GM19468 (cell line): ENCODE measurements around the gene CLEC16A.
A peak's percentile ranks its signal among the peaks of the same experiment; 100 is the strongest.
"Not testable (repeated sequence)": the region's sequence is repeated elsewhere in the genome, so short reads cannot be mapped to it uniquely, and the experiment has no call there.

Experiments used
- ATAC-seq: cut with Tn5 transposase; IDR thresholded peaks from one replicate; pipeline ENCODE4 v1.9.1; 2021; ENCODE audit warnings: mild to moderate bottlenecking, moderate library complexity, moderate number of reproducible peaks; ENCODE audit not compliant: unreplicated experiment; ENCODE audit errors: extremely low read depth

CLEC16A gene

GRCh38 chr16:11089504-11090124, 145.2 kb downstream of the CLEC16A start:
- no peak for ATAC-seq

GRCh38 chr16:11090232-11090631, 145.9 kb downstream of the CLEC16A start:
- no peak for ATAC-seq

DNA sequence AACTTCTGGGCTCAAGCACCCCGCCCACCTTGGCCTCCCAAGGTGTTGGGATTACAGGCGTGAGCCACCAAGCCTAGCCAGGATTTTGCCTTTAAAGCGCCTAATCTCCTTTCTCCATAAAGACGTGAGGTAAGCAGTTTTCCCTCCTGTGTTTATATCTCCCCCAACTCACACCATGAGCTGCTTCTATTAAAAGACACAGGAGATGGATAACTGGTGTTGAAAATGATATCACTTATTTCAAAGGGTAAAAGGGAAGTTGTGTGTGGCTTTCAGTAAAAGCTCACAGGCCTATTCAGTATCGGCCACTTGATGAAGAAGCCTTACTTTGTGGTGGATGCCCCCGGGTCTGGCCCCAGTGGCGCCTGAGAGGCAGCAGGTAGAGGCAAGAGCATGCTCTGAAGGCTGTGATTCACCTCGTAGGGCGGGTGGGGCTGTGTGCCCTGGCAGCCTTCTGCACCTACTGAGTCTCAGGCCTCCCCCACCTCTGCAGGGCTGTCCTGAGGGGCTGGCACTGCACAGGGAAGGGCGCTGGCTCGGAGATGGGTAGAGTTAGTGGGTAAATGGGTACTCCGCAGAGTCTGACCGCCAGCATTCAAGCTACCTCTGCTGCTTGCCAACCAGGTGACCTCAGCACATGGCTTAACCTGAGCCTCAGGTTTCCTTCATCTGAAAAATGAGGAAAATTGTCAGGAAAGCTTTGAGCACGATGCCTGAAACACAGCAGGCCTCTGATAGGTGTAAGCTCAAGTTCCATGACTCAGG, 146.8 kb downstream of the CLEC16A start:
- no peak for ATAC-seq

DNA sequence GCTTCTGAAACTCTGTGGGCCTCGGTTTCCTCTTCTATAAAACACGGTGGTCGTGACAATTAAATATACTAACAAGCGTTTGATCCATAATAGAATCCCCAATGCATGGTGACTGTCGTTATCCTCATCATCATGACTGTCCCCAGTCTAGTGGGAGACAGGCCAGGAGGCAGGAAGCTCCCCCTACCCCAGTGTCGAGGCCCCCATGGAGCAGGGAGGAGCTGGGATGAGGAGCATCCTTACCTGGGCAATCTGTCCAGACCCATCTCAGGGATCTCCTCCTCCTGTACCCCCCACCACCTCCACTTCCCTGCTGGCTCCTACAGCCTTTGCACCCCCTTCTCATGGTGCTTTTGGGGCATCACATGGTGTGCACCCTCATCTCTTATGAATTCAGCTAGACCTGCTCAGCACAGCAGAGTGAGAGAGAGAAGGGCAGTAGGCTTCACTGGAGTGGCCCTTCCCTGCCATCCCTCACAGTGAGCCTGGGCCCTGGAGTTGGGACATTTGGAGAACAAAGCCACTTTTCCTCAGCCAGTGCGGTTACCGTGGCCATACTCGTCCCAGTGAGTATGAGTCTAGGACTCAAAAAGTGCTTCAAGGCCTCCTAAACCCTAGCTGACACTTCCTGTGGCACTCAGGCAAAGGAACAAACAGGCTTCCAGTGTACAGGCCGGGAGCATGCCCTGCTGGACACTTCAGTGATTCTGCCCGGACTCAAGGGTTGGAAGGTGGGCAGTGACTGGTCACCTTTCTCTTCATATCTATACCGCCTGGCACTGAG, 148.6 kb downstream of the CLEC16A start:
- ATAC-seq, result no peak

DNA sequence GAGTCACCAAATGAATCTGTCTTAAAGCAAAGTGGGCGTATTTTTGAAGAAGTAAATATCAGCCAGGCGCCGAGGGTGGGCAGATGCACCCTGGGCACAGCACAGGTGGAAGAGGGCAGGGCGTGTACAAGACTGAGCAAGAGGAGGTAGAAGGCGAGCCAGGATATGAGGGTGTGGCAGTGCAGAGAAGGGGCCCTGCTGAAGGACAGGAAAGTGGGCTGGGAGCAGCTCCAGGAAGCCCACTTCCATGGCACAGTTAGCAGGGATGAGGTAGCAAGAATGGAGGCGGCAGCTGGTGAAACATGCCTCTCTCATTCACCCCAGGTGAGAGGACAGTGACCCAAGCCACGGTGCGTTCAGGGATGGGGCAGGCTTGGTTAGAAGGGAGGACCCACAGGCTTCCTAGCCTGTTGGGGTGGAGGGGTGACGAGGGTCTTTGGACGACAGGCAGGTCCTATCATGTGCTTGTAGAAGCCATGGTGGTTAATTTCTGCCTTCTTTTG, 149.3 kb downstream of the CLEC16A start:
- no peak for ATAC-seq

GRCh38 chr16:11094075-11094856, 149.9 kb downstream of the CLEC16A start:
- ATAC-seq, result peak; percentile 31

DNA sequence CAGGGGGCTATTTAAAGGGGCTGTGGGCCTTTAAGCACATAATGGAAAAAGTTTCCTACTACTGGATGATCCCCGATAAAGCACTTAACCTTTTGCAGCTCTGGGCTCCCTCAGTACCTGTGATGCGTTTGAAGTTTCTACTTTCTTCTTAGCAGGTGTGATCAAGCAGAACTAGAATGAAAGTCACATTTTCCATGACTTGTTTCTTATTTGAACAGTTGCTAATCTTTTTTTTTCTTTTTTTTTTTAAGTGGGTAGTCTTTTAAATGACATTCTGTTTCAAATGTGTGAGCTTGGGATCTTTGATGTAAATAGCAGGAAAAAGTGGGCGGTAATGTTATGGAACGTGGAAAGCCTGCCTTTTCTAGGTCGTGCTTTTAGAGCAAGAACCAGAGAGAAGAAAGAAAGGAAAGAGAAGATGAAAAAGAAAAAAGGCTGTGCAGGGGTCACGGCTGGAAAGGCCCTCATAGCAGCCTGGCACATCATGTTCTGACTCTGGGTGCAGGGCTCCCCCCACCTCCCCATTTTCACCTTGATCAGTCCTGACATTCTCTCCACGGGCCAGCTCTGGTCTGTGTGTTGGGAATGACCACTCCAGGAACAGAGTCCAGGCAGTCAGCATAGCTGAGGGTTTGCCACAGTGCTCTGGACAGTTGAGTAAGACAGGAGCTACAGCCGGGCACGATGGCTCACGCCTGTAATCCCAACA, 150.6 kb downstream of the CLEC16A start:
- no peak for ATAC-seq

DNA sequence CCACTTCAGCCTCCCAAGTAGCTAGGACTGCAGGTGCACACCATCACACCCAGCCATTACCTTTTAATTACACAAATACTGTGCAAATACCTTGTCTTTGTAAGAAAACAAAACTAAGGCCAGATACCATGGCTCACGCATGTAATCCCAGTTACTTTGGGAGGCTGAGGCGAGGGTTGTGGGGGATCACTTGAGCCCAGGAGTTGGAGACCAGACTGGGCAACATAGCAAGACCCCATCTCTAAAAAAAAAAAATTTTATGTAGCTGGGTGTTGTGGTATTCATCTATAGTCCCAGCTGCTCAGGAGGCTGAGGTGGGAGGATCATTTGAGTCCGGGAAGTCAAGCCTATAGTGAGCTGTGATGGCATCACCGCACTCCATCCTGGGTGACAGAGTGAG, 151.6 kb downstream of the CLEC16A start:
- no peak for ATAC-seq

DNA sequence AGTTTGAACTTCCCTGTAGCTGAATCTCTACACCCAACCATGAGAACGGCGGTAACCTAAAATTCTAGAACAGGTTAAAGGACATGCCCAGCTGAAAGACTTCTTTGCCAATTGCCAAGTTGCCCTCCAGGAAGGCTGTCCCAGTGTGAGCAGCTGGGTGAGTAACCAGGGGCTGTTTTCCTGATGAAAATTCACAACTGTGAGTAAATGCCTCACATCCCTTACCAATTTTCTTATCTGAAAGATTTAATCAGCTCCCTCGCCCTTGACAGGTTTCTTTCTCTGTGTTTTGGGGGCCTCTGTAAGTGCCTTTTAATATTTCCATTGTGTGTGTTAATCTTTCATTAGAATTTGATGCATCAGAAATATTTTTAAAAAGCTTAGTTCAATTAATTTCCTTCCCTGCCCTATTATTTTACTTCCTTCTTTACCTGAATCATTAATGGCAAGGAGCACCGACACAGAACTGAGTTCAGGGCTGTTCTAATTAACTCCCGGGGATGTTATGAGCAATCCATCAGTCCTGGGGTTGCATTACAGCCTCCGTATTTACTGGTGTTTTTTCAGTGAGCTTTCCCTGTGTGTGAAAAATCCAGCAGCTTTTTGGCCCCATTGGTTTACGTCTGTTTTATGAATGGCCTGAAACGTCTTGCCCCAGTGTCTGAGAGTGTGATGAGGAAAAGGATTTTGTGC, 152.9 kb downstream of the CLEC16A start:
- ATAC-seq, result no peak

- ATAC-seq, result no peak
Observed at GRCh38 chr16:11097787-11098167, 153.4 kb downstream of the CLEC16A start.

DNA sequence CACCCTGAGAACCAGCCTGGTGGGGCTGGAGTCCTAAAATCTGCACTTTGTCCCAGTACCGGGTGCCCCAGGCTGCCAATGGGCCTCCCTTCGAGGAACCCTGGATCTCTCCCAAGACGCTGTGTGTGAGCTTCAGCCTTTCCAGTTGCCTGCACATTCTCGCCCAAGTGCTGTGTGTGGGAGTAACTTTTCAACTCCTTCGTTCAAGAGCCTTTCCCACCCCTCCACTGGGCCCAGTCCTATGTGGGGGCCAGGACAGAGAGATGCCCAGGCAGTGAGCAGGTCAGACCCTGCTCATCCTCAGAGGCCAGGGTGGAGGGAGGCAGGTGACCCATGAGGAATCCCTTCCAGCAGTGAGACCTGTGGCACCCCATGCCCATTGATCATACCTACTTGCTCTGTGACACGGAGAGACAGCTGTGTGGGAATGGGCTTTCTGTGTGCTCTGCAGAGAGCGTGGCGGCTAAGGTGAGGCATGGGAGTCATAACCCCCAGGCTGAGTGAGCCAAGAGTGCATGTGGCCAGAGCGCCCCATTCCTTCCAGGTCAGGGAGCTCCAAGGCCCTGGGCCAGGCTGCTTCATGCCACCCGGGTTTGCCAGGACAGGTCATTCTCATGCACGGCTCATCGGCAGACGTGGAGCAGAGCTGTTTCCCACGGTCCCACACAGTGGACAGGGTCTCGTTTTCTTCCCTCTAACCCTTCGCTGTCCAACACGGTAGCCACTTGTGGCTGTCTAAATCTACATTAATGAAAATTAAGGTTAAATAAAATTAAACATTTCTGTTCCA, 154.4 kb downstream of the CLEC16A start:
- ATAC-seq, result no peak

- ATAC-seq, result no peak
Observed at GRCh38 chr16:11099672-11100205, 155.4 kb downstream of the CLEC16A start.

- ATAC-seq, result no peak
Observed at GRCh38 chr16:11100239-11100750, 155.9 kb downstream of the CLEC16A start.

GRCh38 chr16:11101283-11101682, 156.9 kb downstream of the CLEC16A start:
- ATAC-seq, result no peak

DNA sequence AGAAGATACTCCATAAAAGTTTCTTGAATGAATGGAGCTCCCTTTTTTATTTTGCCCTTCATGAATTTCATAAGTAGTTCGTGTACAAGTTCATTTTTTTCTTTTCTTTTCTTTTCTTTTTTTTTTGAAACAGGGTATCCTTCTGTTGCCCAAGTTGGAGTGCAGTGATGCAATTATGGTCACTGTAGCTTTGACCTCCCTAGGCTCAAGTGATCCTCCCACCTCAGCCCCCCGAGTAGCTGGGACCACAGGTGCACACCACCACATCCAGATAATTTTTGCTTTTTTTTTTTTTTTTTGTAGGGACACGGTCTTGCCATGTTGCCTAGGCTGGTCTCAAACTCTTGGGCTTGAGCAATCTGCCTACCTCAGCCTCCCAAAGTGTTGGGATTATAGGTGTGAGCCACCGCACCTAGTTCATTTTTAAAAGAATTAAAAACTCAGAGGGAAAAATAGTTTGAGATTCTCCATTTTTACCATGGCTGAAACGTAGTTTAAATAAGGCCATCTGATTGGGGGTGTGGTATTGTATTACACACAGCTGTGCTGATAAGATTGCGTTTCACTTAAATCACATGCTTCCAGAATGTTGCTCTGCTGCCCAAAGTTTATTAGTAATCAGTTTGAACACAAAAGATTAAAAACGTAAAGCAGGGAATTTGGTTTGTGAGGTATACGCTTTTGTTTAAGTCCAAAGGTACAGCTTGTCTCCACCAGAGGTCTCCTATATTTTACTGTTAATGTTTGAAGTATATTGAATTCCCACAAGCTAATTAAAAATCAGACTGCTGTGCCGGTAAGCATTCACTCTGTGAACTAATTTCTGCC, 157.5 kb downstream of the CLEC16A start:
- ATAC-seq, result no peak

DNA sequence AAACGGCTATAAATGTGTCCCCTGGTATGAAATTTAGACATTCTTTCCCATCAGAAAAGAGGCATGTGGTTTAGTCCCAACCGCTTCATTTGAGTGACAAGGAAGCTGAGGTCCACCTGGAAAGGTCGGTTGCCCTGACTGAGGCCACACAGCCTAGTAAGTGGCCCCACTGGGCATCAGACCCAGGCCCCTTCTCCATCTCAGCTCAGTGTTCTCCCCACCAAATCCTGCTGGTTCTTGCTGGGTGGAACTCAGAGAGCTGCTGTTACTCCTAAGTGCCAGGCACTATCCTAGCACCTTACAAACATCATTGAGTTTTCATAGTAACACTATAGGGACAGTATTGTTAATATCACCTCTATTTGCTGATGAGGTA, 158.1 kb downstream of the CLEC16A start:
- no peak for ATAC-seq

- not testable (repeated sequence) for ATAC-seq
Observed at GRCh38 chr16:11103301-11103700, 158.9 kb downstream of the CLEC16A start.
